Adrenal gland (tissue), 5 donors: Measurements from ENCODE around the gene CHRNA3.

Experiments used
- POLR2A ChIP-seq, 2 donors: fragments of 450-650 bp; IDR thresholded peaks; one replicate each; pipeline ENCODE4 v1.6.1; 2017; ENCODE audit warnings: antibody characterized with exemption in 2 of 2, mild to moderate bottlenecking in 2 of 2, moderate library complexity in 1 of 2
- TF ChIP-seq, protein P1 (sequence below), 6 experiments: fragments of 450-650 bp in 4 of 6; fragments of 200-600 bp in 2 of 6; sonication (generic) in 1 of 6; IDR thresholded peaks; 1 replicate in 5 of 6; 2 replicates in 1 of 6; pipeline versions ENCODE4 v1.5.1 to v1.8.0; 2016 to 2021; ENCODE audit warnings: antibody characterized with exemption in 6 of 6, mild to moderate bottlenecking in 2 of 6, moderate library complexity in 1 of 6
- donor health status: DM: no; HTN: no; CAD: no.

DNA sequence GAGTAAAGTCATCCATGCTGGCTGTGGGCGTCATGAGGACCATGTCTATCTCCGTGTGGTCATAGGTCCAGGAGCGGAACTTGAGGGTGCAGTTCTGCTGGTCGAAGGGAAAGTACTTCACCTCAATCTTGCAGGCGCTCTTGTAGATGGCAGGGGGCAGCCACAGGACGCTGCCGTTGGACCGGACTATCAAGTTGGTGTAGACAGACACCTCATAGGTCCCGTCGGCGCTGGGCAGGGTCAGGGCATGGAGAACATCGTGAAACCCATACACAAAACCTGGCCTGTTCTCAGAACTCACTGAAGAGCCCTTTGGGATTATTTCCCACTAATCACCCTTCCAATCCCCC, 8.9 kb upstream of the CHRNA3 start:
- TF ChIP-seq POLR2A (IDR thresholded peaks at IDR 0.05) = no peak
- TF ChIP-seq, protein P1, sequence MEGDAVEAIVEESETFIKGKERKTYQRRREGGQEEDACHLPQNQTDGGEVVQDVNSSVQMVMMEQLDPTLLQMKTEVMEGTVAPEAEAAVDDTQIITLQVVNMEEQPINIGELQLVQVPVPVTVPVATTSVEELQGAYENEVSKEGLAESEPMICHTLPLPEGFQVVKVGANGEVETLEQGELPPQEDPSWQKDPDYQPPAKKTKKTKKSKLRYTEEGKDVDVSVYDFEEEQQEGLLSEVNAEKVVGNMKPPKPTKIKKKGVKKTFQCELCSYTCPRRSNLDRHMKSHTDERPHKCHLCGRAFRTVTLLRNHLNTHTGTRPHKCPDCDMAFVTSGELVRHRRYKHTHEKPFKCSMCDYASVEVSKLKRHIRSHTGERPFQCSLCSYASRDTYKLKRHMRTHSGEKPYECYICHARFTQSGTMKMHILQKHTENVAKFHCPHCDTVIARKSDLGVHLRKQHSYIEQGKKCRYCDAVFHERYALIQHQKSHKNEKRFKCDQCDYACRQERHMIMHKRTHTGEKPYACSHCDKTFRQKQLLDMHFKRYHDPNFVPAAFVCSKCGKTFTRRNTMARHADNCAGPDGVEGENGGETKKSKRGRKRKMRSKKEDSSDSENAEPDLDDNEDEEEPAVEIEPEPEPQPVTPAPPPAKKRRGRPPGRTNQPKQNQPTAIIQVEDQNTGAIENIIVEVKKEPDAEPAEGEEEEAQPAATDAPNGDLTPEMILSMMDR (IDR thresholded peaks at IDR 0.05) = no peak
